HG03442 (cell line): ENCODE data around the gene ZNF155.

Source experiments
- ATAC-seq: cut with Tn5 transposase; IDR thresholded peaks from one replicate; pipeline ENCODE4 v1.9.1; 2021; ENCODE audit warnings: mild to moderate bottlenecking, moderate library complexity; ENCODE audit not compliant: unreplicated experiment

Gene ZNF155

DNA sequence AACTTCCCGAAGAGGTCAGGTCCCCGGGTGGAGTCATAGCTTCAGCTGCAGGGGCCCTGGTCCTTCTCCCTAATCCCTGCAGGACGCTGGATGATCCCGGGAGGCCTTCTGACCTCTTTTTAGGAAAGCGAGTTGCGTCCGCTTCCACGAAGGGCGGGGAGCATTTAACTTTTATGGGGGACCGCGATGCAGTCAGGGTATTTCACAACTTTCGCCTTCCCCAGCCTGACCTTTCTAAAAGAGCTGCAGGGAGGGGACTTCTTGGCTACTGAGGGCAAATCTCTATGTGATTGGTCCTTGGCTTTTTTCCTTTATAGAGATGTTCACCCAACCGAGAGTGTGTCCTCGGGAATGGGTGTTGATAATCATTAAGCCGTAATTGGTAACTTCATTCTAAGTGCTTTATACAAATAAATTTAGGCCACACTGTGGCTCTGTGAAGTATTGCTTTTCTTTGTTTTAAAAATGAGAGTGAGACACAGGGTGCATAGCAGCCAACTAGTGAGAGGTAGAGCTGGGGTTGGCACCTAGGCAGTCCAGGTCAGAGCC lies 19.5 kb downstream of the ZNF155 start:
- ATAC-seq: peak; percentile 19

DNA sequence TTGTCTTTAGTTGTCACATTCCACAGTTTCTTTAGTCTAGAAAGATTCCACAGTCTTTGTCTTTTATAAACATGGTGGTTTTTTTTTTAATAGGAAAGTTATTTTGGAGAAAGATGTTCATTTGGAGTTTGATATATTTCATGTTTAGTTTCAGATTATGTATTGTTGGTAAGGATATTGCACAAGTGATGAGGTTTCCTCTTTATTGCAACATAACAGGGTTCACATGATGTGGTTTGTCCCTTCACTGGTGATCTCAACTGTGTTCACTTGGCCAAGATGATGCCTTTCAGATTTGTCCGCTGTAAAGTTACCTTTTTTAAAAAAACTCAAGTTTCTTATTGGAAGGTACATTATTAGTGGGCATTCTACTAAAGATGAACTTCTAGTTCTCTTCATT lies 22.0 kb downstream of the ZNF155 start:
- no peak for ATAC-seq

- no peak for ATAC-seq
Observed at GRCh38 chr19:44007473-44007872, 23.5 kb downstream of the ZNF155 start.

- no peak for ATAC-seq
Observed at GRCh38 chr19:44010468-44010867, 26.5 kb downstream of the ZNF155 start.

GRCh38 chr19:44019498-44019897 lies 35.5 kb downstream of the ZNF155 start:
- ATAC-seq: no peak

DNA sequence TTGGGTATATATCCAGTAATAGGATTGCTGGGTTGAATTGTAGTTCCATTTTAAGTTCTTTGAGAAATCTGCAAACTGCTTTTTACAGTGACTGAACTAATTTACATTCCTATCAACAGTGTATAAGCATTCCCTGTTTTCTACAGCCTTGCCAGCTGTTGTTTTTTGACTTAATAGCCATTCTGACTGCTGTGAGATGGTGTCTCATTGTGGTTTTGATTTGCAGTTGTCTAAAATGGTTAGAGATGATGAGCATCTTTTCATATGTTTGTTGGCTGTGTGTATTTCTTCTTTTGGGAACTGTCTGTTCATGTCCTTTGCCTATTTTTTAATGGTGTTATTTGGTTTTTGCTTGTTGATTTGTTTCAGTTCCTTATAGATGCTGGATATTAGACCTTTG lies 37.2 kb downstream of the ZNF155 start:
- ATAC-seq: no peak

DNA sequence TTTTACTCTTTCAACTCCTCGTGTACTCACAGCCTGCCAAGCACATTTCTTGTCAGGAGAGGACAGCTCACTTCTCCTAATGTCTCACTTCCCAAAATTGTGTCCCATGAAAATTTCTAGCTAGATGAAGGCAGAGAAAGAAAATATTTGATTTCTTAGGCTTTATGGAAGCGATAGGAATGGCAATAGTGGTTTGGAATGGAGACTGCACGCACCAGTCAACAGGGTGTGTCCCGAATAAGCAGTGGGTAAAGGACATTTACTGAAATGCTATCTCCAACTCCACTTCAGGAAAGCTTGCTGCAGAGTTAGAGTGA lies 40.9 kb downstream of the ZNF155 start:
- ATAC-seq: no peak

DNA sequence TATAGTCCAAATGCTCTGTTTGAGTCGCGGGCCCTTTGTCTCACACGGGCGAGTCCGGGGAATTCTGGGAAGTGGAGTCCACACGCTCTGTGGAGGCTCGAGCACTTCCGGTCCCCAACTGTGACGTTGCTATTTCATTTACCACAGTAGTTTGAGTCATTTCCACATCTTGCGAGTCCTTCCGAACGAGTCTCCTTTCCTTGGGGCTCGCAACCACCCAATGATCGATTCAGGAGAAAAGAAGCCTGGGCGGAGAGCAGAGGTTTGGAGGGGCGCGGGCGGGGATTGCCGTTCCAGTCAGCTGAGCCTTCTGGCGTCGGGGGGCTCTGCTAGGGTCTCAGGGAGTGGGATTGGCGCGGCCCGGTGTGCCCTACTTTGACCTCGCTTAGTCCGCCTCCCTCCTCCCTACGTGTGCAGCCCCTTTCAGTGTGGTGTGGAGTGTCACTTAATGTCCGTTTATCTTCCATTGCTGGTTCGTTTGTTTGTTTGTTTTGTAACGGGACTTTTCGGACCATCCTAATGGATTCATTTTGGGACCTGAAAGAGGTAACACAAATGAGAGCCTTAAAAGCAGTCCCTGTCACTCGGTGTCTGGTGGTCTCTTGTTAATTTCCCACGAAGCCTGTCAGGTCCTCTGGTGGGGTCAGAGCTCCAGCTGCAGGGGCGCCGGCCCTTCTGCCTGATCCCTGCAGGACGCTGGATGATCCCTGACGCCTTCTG lies 41.4 kb downstream of the ZNF155 start, which contains the start of gene ZNF222:
TSS of gene ZNF222 (plus strand) at position 163 of the 720 bp plus-strand sequence. CDS start at position 221, 58 bp downstream.
- ATAC-seq: peak; percentile 94

DNA sequence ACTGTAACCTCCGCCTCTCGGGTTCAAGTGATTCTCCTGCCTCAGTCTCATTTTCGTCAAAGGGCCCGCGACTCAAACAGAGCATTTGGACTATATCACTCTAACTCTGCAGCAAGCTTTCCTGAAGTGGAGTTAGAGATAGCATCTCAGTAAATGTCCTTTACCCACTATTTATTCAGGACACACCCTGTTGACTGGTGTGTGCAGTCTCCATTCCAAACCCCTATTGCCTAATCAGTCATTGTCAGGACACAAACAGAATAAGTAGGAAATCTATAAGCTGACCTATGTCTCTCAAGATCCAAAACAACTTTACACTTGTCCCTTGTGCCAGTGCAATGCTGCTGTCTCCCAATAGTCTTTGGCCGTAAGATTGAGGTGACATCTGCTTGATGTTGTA lies 42.6 kb downstream of the ZNF155 start:
- no peak for ATAC-seq

DNA sequence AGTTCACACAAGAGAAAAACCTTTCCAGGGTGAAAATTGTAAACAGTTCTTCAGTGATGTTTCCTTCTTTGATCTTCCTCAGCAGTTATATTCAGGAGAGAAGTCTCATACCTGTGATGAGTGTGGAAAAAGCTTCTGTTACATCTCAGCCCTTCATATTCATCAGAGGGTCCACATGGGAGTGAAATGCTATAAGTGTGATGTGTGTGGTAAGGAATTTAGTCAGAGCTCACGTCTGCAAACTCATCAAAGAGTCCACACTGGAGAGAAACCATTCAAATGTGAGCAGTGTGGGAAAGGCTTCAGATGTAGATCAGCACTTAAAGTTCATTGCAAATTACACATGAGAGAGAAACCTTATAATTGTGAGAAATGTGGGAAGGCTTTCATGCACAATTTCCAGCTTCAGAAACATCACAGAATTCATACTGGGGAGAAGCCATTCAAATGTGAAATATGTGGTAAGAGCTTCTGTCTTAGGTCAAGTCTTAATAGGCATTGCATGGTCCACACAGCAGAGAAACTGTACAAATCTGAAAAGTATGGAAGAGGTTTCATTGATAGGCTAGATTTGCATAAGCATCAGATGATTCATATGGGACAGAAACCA lies 48.1 kb downstream of the ZNF155 start:
- ATAC-seq: no peak

DNA sequence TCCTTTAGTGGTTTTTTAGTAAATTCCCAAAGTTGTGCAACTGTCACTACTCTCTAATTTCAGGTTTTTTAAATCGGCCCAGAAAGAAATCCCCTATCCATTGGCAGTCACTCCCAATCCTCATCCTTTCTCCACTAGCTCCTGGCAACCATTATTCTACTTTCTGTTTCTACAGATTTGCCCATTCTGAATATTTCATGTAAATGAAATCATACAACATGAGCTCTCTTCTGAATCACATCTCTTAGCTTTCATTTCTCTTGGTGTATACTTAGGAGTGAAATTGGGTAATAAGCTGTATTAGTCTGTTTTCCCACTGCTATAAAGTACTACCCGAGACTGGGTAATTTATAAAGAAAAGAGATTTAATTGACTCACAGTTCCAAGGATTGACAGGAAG lies 58.2 kb downstream of the ZNF155 start:
- no peak for ATAC-seq
